HL-60 (cell line): ENCODE results near the gene APBB2.

Experiments
- GABPA ChIP-seq: IDR thresholded peaks from 2 replicates; pipeline ENCODE4 v1.6.1; 2012; ENCODE audit warnings: low read depth
- POLR2AphosphoS5 ChIP-seq: IDR thresholded peaks from 2 replicates; pipeline ENCODE4 v1.6.1; 2012; ENCODE audit warnings: low read depth
- SPI1 ChIP-seq: IDR thresholded peaks from 2 replicates; pipeline ENCODE4 v1.6.1; 2012; ENCODE audit warnings: low read depth, mild to moderate bottlenecking, borderline replicate concordance
- TF ChIP-seq, protein P1 (sequence below): IDR thresholded peaks from 2 replicates; pipeline ENCODE4 v1.6.1; 2012; ENCODE audit warnings: low read depth; ENCODE audit not compliant: insufficient replicate concordance
- TF ChIP-seq, protein P2 (sequence below): IDR thresholded peaks from one replicate; pipeline ENCODE4 v1.5.1; 2011; ENCODE audit warnings: low read length, control low read depth, inconsistent platforms; ENCODE audit not compliant: insufficient read depth

DNA sequence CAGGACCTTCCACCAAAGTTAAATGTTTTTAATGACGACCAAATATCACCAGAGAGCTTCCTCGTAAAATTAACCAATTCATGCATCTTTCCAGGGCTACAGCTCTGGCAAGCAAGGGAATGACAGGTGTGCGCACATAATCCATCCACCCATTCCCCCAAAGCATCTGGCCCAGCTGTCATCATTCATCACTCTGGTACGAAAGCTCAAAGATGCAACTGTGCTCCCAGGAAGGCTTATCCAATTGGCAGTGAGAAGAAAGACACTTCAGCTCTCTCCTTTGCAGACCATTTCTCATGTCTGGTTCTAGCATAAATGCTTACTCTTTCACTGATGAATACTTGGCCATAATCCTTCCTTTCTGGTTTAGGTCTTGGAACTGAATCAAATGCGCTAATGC lies 325.4 kb downstream of the APBB2 start:
- TF ChIP-seq POLR2AphosphoS5 (no peak), GABPA (no peak), SPI1 (no peak)
- TF ChIP-seq, protein P1, sequence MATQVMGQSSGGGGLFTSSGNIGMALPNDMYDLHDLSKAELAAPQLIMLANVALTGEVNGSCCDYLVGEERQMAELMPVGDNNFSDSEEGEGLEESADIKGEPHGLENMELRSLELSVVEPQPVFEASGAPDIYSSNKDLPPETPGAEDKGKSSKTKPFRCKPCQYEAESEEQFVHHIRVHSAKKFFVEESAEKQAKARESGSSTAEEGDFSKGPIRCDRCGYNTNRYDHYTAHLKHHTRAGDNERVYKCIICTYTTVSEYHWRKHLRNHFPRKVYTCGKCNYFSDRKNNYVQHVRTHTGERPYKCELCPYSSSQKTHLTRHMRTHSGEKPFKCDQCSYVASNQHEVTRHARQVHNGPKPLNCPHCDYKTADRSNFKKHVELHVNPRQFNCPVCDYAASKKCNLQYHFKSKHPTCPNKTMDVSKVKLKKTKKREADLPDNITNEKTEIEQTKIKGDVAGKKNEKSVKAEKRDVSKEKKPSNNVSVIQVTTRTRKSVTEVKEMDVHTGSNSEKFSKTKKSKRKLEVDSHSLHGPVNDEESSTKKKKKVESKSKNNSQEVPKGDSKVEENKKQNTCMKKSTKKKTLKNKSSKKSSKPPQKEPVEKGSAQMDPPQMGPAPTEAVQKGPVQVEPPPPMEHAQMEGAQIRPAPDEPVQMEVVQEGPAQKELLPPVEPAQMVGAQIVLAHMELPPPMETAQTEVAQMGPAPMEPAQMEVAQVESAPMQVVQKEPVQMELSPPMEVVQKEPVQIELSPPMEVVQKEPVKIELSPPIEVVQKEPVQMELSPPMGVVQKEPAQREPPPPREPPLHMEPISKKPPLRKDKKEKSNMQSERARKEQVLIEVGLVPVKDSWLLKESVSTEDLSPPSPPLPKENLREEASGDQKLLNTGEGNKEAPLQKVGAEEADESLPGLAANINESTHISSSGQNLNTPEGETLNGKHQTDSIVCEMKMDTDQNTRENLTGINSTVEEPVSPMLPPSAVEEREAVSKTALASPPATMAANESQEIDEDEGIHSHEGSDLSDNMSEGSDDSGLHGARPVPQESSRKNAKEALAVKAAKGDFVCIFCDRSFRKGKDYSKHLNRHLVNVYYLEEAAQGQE, result no peak
- TF ChIP-seq, protein P2, sequence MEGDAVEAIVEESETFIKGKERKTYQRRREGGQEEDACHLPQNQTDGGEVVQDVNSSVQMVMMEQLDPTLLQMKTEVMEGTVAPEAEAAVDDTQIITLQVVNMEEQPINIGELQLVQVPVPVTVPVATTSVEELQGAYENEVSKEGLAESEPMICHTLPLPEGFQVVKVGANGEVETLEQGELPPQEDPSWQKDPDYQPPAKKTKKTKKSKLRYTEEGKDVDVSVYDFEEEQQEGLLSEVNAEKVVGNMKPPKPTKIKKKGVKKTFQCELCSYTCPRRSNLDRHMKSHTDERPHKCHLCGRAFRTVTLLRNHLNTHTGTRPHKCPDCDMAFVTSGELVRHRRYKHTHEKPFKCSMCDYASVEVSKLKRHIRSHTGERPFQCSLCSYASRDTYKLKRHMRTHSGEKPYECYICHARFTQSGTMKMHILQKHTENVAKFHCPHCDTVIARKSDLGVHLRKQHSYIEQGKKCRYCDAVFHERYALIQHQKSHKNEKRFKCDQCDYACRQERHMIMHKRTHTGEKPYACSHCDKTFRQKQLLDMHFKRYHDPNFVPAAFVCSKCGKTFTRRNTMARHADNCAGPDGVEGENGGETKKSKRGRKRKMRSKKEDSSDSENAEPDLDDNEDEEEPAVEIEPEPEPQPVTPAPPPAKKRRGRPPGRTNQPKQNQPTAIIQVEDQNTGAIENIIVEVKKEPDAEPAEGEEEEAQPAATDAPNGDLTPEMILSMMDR, result no peak
